Measurements from ENCODE around the gene DCHS2. TPM values are rescaled to one million over a fixed set of nuclear protein-coding genes. Genes with fewer than 3 reads are reported as not detected.

DCHS2 gene
- total and polyA plus RNA-seq, 2 experiments from 2014 or later: 0.21 to 7.6 TPM

GRCh38 chr4:154487145-154487544, 4.5 kb downstream of the DCHS2 start:
- Histone ChIP-seq H3K79me2 (replicated peaks; ENCODE audit: insufficient read depth) (no peaks in the 10 kb centered on the region), H3F3A (replicated peaks; ENCODE audit: low read depth) (peaks cover 6% of the 10 kb centered on the region), H3K4me2 (no peak overlapping the region), H3K4me3 (no peak overlapping the region), H3K36me3 (ENCODE audit: insufficient read depth) (no peaks in the 10 kb centered on the region), H3K4me1 (ENCODE audit: insufficient read depth) (0 out of 2 replicates have a peak, but pooled peaks cover under 1% of the 10 kb centered on the region), H2AFZ (no peak overlapping the region), H3K9me2 (ENCODE audit: insufficient read depth) (no peaks in the 10 kb centered on the region), H4K20me1 (replicated peaks; ENCODE audit: insufficient read depth) (no peaks in the 10 kb centered on the region), H3K27me3 (ENCODE audit: insufficient read depth) (peaks cover 44% of the 10 kb centered on the region), H3K27ac (ENCODE audit: low read depth) (no peak overlapping the region)
- H3K9me3 Mint-ChIP-seq: peaks cover 7% of the 10 kb centered on the region; the same call in 2 of the 3 replicates
- ATAC-seq: no peak
- peaks cover 4% of the 10 kb centered on the region; the same call in 2 of the 3 replicates for H3K4me1 Mint-ChIP-seq
- no peak for DNase-seq (ENCODE audit: low spot score)
- H3K36me3 Mint-ChIP-seq (ENCODE audit: low read depth): no peaks in the 10 kb centered on the region; the same call in none of the 3 replicates
- H3K27me3 Mint-ChIP-seq (ENCODE audit: insufficient read depth, low read depth, poor library complexity): peaks cover 41% of the 10 kb centered on the region
- no peak overlapping the region for H3K27ac Mint-ChIP-seq
- TF ChIP-seq POLR2AphosphoS5 (IDR thresholded peaks at IDR 0.05; ENCODE audit: low read depth) (no peak), ZNF331 (CRISPR knock-in tag; IDR thresholded peaks at IDR 0.05; ENCODE audit: low read depth) (no peak), REST (IDR thresholded peaks at IDR 0.05; ENCODE audit: unreplicated experiment) (no peak), ZNF114 (CRISPR knock-in tag; IDR thresholded peaks at IDR 0.05) (no peak), ZNF462 (CRISPR knock-in tag; IDR thresholded peaks at IDR 0.05) (no peak), CREB1 (CRISPR knock-in tag; IDR thresholded peaks at IDR 0.05; ENCODE audit: low read depth) (no peak), EZH2phosphoT487 (IDR thresholded peaks at IDR 0.05; ENCODE audit: unreplicated experiment) (no peak), CTCF (conservative IDR thresholded peaks at IDR 0.05; ENCODE audit: low read depth in 2 of 2) (no peak), NANOG (IDR thresholded peaks at IDR 0.05; ENCODE audit: borderline replicate concordance) (no peak), STAT1 (IDR thresholded peaks at IDR 0.05; ENCODE audit: unreplicated experiment) (no peak), JUNB (IDR thresholded peaks at IDR 0.05; ENCODE audit: unreplicated experiment) (no peak), EZH2 (IDR thresholded peaks at IDR 0.05; ENCODE audit: low read depth, unreplicated experiment) (no peak), ETS1 (IDR thresholded peaks at IDR 0.05) (no peak)
- H3K4me3 Mint-ChIP-seq: no peak overlapping the region

Data from GM23338 (cell line).